ENCODE measurements around the gene FOXP1. TPM values are rescaled to one million over a fixed set of nuclear protein-coding genes. Genes with fewer than 3 reads are reported as not detected.

FOXP1 gene
- total RNA-seq, 1 experiment from 2014 or later, result 75.3 TPM

- Histone ChIP-seq H2BK12ac (ENCODE audit: insufficient read length, low read depth, low read length) (no peak overlapping the region), H2BK15ac (ENCODE audit: low read depth, low read length) (no peak overlapping the region), H2BK20ac (ENCODE audit: low read depth, low read length, poor library complexity, severe bottlenecking) (no peak overlapping the region), H3K23ac (ENCODE audit: insufficient read length, low read depth, low read length) (no peak overlapping the region), H3K4ac (ENCODE audit: low read depth, low read length) (no peak overlapping the region), H4K91ac (ENCODE audit: insufficient read length, low read depth, low read length) (no peak overlapping the region), H3K4me2 (ENCODE audit: insufficient read depth, insufficient read length, low read length) (no peak overlapping the region), H3K79me2 (ENCODE audit: insufficient read depth, low read length) (no peaks in the 10 kb centered on the region), H3K27ac (ENCODE audit: insufficient read length, low read depth, low read length) (no peak overlapping the region), H2AFZ (ENCODE audit: low read length) (no peak overlapping the region), H3K4me1 (ENCODE audit: insufficient read depth, low read length) (peaks cover 11% of the 10 kb centered on the region; the same call in 1 of the 2 replicates), H3K18ac (ENCODE audit: insufficient read length, low read depth, low read length) (no peak overlapping the region), H2BK5ac (ENCODE audit: insufficient read length, low read length) (no peak overlapping the region), H2AK5ac (ENCODE audit: insufficient read length, low read length) (no peak overlapping the region), H2BK120ac (ENCODE audit: low read depth, low read length, poor library complexity, severe bottlenecking) (no peak overlapping the region), H4K5ac (ENCODE audit: insufficient read length, low read depth, low read length) (no peak overlapping the region), H3K14ac (ENCODE audit: insufficient read depth, low read length) (no peak overlapping the region), H3K9ac (ENCODE audit: extremely low read depth, insufficient read length, low read length) (no peak overlapping the region), H4K20me1 (ENCODE audit: control insufficient read depth, insufficient read depth, insufficient read length) (no peaks in the 10 kb centered on the region), H3K23me2 (ENCODE audit: insufficient read length, low read depth, low read length, poor library complexity, severe bottlenecking) (no peaks in the 10 kb centered on the region), H3K79me1 (ENCODE audit: insufficient read depth, low read depth, low read length, poor library complexity, severe bottlenecking) (no peaks in the 10 kb centered on the region), H3K27me3 (ENCODE audit: insufficient read depth, low read length) (no peaks in the 10 kb centered on the region), H3K56ac (ENCODE audit: insufficient read length, low read depth, low read length) (no peak overlapping the region), H3T11ph (ENCODE audit: low read length) (no peak overlapping the region), H4K8ac (replicated peaks; ENCODE audit: insufficient read length, low read depth, low read length) (no peak overlapping the region), H3K9me3 (ENCODE audit: control insufficient read depth, low read depth, low read length) (no peaks in the 10 kb centered on the region)
- Mint-ChIP-seq H3K9me3 (no peaks in the 10 kb centered on the region; a peak in 1 of 5 replicates), H3K4me1 (peaks cover 46 to 54% of the 10 kb centered on the region in 2 experiments), H3K36me3 (ENCODE audit: insufficient read depth in 1 of 3, low read depth in 3 of 3) (peaks cover 0 to 4% (median 2%) of the 10 kb centered on the region in 3 experiments; a peak in 2 of 7 replicates), H3K27ac (peak overlapping the region; percentile 0 to 58 (median 26); a peak in 6 of 7 replicates), H3K27me3 (ENCODE audit: low read depth) (no peaks in the 10 kb centered on the region), H3K4me3 (no peak overlapping the region; a peak in 1 of 5 replicates)
- no peak for TF ChIP-seq CTCF (conservative IDR thresholded peaks at IDR 0.05)
- no CpG with 5 or more reads among the region's 8 CpGs for whole genome bisulfite sequencing (ENCODE audit: extremely low coverage, insufficient read length, low lambda C conversion rate)
- DNase-seq, result no peak
Measured at GRCh38 chr3:71217640-71218222, 365.8 kb downstream of the FOXP1 start.

All from H9 (cell line).